CD14-positive monocyte (primary cell): ENCODE data around the gene NONO. TPM values are rescaled to one million over a fixed set of nuclear protein-coding genes. Genes with fewer than 3 reads are reported as not detected.
"Not testable (repeated sequence)": the region's sequence is repeated elsewhere in the genome, so short reads cannot be mapped to it uniquely, and the experiment has no call there.

Source experiments
- DNase-seq, 3 donors: peaks; one replicate each; pipeline ENCODE4 v3.0.0-alpha.2; 2011 to 2022
- H2AFZ ChIP-seq: 2 replicates; pipeline ENCODE4 v1.6.0; 2012; ENCODE audit warnings: mild to moderate bottlenecking, low read depth, low read length, inconsistent platforms; ENCODE audit not compliant: insufficient read depth, poor library complexity, severe bottlenecking
- H3K27ac ChIP-seq, 2 donors: 1 replicate in 1 of 2; 2 replicates in 1 of 2; pipeline ENCODE4 v1.5.1; 2012 to 2013; ENCODE audit warnings: low read length in 2 of 2, control low read depth in 1 of 2, inconsistent platforms in 1 of 2, low read depth in 1 of 2, mild to moderate bottlenecking in 1 of 2
- H3K27me3 ChIP-seq, 2 donors: one replicate each; pipeline versions ENCODE4 v1.6.0 to v1.6.1; 2011 to 2013; ENCODE audit warnings: low read length in 2 of 2; ENCODE audit not compliant: control insufficient read depth in 2 of 2, insufficient read depth in 2 of 2
- H3K36me3 ChIP-seq, 2 donors: replicated peaks in 1 of 2; 1 replicate in 1 of 2; 2 replicates in 1 of 2; pipeline versions ENCODE4 v1.5.1 to v1.6.1; 2012 to 2013; ENCODE audit warnings: low read length in 2 of 2, control low read depth in 1 of 2, inconsistent platforms in 1 of 2, mild to moderate bottlenecking in 1 of 2; ENCODE audit not compliant: insufficient read depth in 2 of 2, control insufficient read depth in 1 of 2
- H3K4me1 ChIP-seq, 2 donors: 1 replicate in 1 of 2; 2 replicates in 1 of 2; pipeline versions ENCODE4 v1.5.1 to v1.6.1; 2012 to 2013; ENCODE audit warnings: low read length in 2 of 2, control low read depth in 1 of 2, inconsistent platforms in 1 of 2, mild to moderate bottlenecking in 1 of 2, moderate library complexity in 1 of 2; ENCODE audit not compliant: insufficient read depth in 2 of 2, control insufficient read depth in 1 of 2
- H3K4me2 ChIP-seq: replicated peaks from 2 replicates; pipeline ENCODE3; 2012; ENCODE audit warnings: low read length, moderate library complexity, mild to moderate bottlenecking; ENCODE audit not compliant: poor library complexity, severe bottlenecking; ENCODE audit errors: extremely low read depth
- H3K4me3 ChIP-seq, 3 experiments: fragments of 200-600 bp in 1 of 3; sonication (generic) in 1 of 3; replicated peaks in 1 of 3; 1 replicate in 2 of 3; 2 replicates in 1 of 3; pipeline ENCODE4 v1.5.1; 2011 to 2013; ENCODE audit warnings: low read length in 3 of 3, mild to moderate bottlenecking in 3 of 3, control low read depth in 2 of 3, low read depth in 2 of 3, inconsistent platforms in 1 of 3, moderate library complexity in 1 of 3
- H3K79me2 ChIP-seq: 2 replicates; pipeline ENCODE4 v1.6.0; 2012; ENCODE audit warnings: mild to moderate bottlenecking, control low read depth, inconsistent platforms, low read length, moderate library complexity; ENCODE audit not compliant: insufficient read depth
- H3K9ac ChIP-seq: 2 replicates; pipeline ENCODE4 v1.6.0; 2017; ENCODE audit warnings: low read length, mild to moderate bottlenecking; ENCODE audit not compliant: insufficient read depth, poor library complexity, severe bottlenecking
- H3K9me3 ChIP-seq, 2 donors: replicated peaks in 1 of 2; 1 replicate in 1 of 2; 2 replicates in 1 of 2; pipeline versions ENCODE4 v1.5.1 to v1.6.1; 2012 to 2013; ENCODE audit warnings: low read length in 2 of 2, control low read depth in 1 of 2; ENCODE audit not compliant: control insufficient read depth in 1 of 2, insufficient read depth in 1 of 2
- H4K20me1 ChIP-seq: 2 replicates; pipeline ENCODE4 v1.6.0; 2012; ENCODE audit warnings: mild to moderate bottlenecking, low read length, control low read depth, moderate library complexity; ENCODE audit not compliant: insufficient read depth
- H3K27ac Mint-ChIP-seq, 7 donors: one replicate each; pipeline ENCODE4 v1.8.0; 2020; ENCODE audit warnings: mild to moderate bottlenecking in 7 of 7, mixed read lengths in 7 of 7, moderate library complexity in 6 of 7, inconsistent platforms in 2 of 7
- H3K27me3 Mint-ChIP-seq, 3 donors: one replicate each; pipeline ENCODE4 v1.8.0; 2021 to 2022; ENCODE audit warnings: low read depth in 3 of 3, mild to moderate bottlenecking in 3 of 3, mixed read lengths in 3 of 3, moderate library complexity in 3 of 3, inconsistent platforms in 1 of 3
- H3K36me3 Mint-ChIP-seq, 2 donors: one replicate each; pipeline ENCODE4 v1.8.0; 2020; ENCODE audit warnings: mixed read lengths in 2 of 2, inconsistent platforms in 1 of 2, mild to moderate bottlenecking in 1 of 2
- H3K4me1 Mint-ChIP-seq: one replicate; pipeline ENCODE4 v1.8.0; 2020; ENCODE audit warnings: mild to moderate bottlenecking, mixed read lengths
- H3K4me3 Mint-ChIP-seq, 2 donors: one replicate each; pipeline ENCODE4 v1.8.0; 2020; ENCODE audit warnings: mild to moderate bottlenecking in 2 of 2, mixed read lengths in 2 of 2, moderate library complexity in 1 of 2
- H3K9me3 Mint-ChIP-seq, 7 donors: one replicate each; pipeline ENCODE4 v1.8.0; 2020 to 2022; ENCODE audit warnings: mixed read lengths in 7 of 7, mild to moderate bottlenecking in 6 of 7, moderate library complexity in 6 of 7, inconsistent platforms in 2 of 7
- CTCF ChIP-seq: fragments of 200-600 bp; IDR thresholded peaks from one replicate; pipeline ENCODE4 v1.8.0; 2022; ENCODE audit warnings: antibody characterized with exemption, mild to moderate bottlenecking
- WGBS: methylation state at CpG from one replicate; pipeline ENCODE4 v1.1.5; 2013; ENCODE audit warnings: missing lambda C conversion rate; ENCODE audit not compliant: insufficient coverage; 5-methylcytosine and 5-hydroxymethylcytosine counted together
- intact Hi-C, 2 donors: fragments of 100-400 bp; cut with micrococcal nuclease; formaldehyde crosslinking; loops; one replicate each; pipeline versions ENCODE4 v1.15.0 to v1.15.1; 2023
- polyA plus RNA-seq, 3 donors: library from polyadenylated mRNA; depleted of rRNA in 1 of 3; unstranded in 2 of 3; stranded (reverse) in 1 of 3; fragments of 300-500 nt in 2 of 3; fragments of >200 nt in 1 of 3; fragmentation: Illumina TruSeq in 2 of 3; gene quantifications; 1 replicate in 2 of 3; 2 replicates in 1 of 3; pipeline ENCODE4 v1.2.3, GENCODE V29; 2012 to 2021

The NONO gene
- polyA plus RNA-seq, 3 donors, result 111 to 133 (median 122) TPM

GRCh38 chrX:71296806-71297205 lies 13.4 kb downstream of the NONO start:
- peaks cover 8% of the 10 kb centered on the region for H3K79me2 ChIP-seq
- Mint-ChIP-seq H3K4me3 (no peak overlapping the region), H3K4me1 (no peaks in the 10 kb centered on the region), H3K27ac (no peak overlapping the region), H3K27me3 (peaks cover 0 to 5% (median 0%) of the 10 kb centered on the region in 3 donors), H3K36me3 (peaks cover 59 to 91% of the 10 kb centered on the region in 2 donors), H3K9me3 (peaks cover 0 to 6% (median 0%) of the 10 kb centered on the region in 7 donors)
- intact Hi-C loops, result loop anchor here in 1 of 2 donors (10.0 kb wide), 1 partner anchor 78 kb away; no protein-coding TSS in a partner anchor
- no peak overlapping the region for H3K4me3 ChIP-seq
- H4K20me1 ChIP-seq, result peaks cover 17% of the 10 kb centered on the region
- H3K36me3 ChIP-seq, result peaks cover 75 to 88% of the 10 kb centered on the region in 2 donors
- no peak overlapping the region for H3K4me2 ChIP-seq
- H3K27ac ChIP-seq, result no peak overlapping the region
- H3K9ac ChIP-seq, result no peak overlapping the region
- no peak for TF ChIP-seq CTCF
- H3K27me3 ChIP-seq, result no peaks in the 10 kb centered on the region
- no peaks in the 10 kb centered on the region for H3K9me3 ChIP-seq
- H2AFZ ChIP-seq, result no peak overlapping the region
- no peaks in the 10 kb centered on the region for H3K4me1 ChIP-seq
- DNase-seq, result no peak
- WGBS, result 100% methylated on average over 3 of the region's 6 CpGs

- no peaks in the 10 kb centered on the region for H3K79me2 ChIP-seq
- intact Hi-C loops, result loop anchor here in 1 of 2 donors (10.0 kb wide), 1 partner anchor 77 kb away; no protein-coding TSS in a partner anchor
- H3K9me3 ChIP-seq, result no peaks in the 10 kb centered on the region
- peaks cover 0 to 6% (median 0%) of the 10 kb centered on the region in 7 donors for H3K9me3 Mint-ChIP-seq
- no peak for TF ChIP-seq CTCF
- WGBS, result no CpG with 5 or more reads among the region's 3 CpGs
- no peak overlapping the region for H3K4me2 ChIP-seq
- no peak overlapping the region for H3K4me3 ChIP-seq
- H3K9ac ChIP-seq, result no peak overlapping the region
- peaks cover 52 to 78% of the 10 kb centered on the region in 2 donors for H3K36me3 Mint-ChIP-seq
- peaks cover 0 to 4% (median 0%) of the 10 kb centered on the region in 3 donors for H3K27me3 Mint-ChIP-seq
- no peak overlapping the region for H3K27ac ChIP-seq
- H4K20me1 ChIP-seq, result peaks cover 6% of the 10 kb centered on the region
- H3K4me1 ChIP-seq, result peaks cover 8 to 11% of the 10 kb centered on the region in 2 donors
- no peak for DNase-seq
- H3K27me3 ChIP-seq, result no peaks in the 10 kb centered on the region
- peaks cover 9% of the 10 kb centered on the region for H3K4me1 Mint-ChIP-seq
- no peak overlapping the region for H2AFZ ChIP-seq
- peak overlapping the region in 1 of 7 donors; percentile 37 for H3K27ac Mint-ChIP-seq
- no peak overlapping the region for H3K4me3 Mint-ChIP-seq
- H3K36me3 ChIP-seq, result peaks cover 62 to 75% of the 10 kb centered on the region in 2 donors
Observed at GRCh38 chrX:71298119-71298518, 14.7 kb downstream of the NONO start.

GRCh38 chrX:71300064-71300463 lies 16.6 kb downstream of the NONO start:
- Mint-ChIP-seq H3K4me1 (peaks cover 18% of the 10 kb centered on the region), H3K27ac (peak overlapping the region in 1 of 7 donors; percentile 7), H3K36me3 (peaks cover 53 to 68% of the 10 kb centered on the region in 2 donors)
- H3K4me1 ChIP-seq, result peaks cover 14 to 16% of the 10 kb centered on the region in 2 donors
- no CpG with 5 or more reads among the region's 7 CpGs for WGBS
- H3K9ac ChIP-seq, intact Hi-C loops, H3K9me3 Mint-ChIP-seq, H3K4me3 ChIP-seq, H2AFZ ChIP-seq, H3K4me2 ChIP-seq, DNase-seq, H3K79me2 ChIP-seq, H3K27me3 Mint-ChIP-seq, H4K20me1 ChIP-seq, H3K4me3 Mint-ChIP-seq, H3K9me3 ChIP-seq, H3K27me3 ChIP-seq, H3K27ac ChIP-seq: not testable (repeated sequence)
- H3K36me3 ChIP-seq, result peaks cover 47 to 58% of the 10 kb centered on the region in 2 donors
